Activated T-helper 1 cell treated with anti-CD3 and anti-CD28 coated beads, Interleukin-12 subunit alpha, Interleukin-12 subunit beta, Interleukin-2, Interleukin-4 antibody, amounts not matched to agents 30 ng/mL and 10 ng/mL and 1 ng/mL, durations not matched to agents 14 hours and 24 hours and 36 hours (primary cell): ENCODE data around the gene PTK6. TPM values are rescaled to one million over a fixed set of nuclear protein-coding genes. Genes with fewer than 3 reads are reported as not detected.
A peak's percentile ranks its signal among the peaks of the same experiment; 100 is the strongest.
"Not testable (repeated sequence)": the region's sequence is repeated elsewhere in the genome, so short reads cannot be mapped to it uniquely, and the experiment has no call there.

ENCODE experiments used
- DNase-seq: peaks from one replicate; pipeline ENCODE4 v3.0.0; 2021; ENCODE audit warnings: low spot score
- H3K27ac Mint-ChIP-seq: one replicate; pipeline ENCODE4 v1.8.0; 2021; ENCODE audit warnings: mild to moderate bottlenecking, mixed read lengths
- H3K27me3 Mint-ChIP-seq: one replicate; pipeline ENCODE4 v1.8.0; 2022; ENCODE audit warnings: mild to moderate bottlenecking, moderate library complexity, mixed read lengths; ENCODE audit not compliant: insufficient read depth
- H3K36me3 Mint-ChIP-seq: one replicate; pipeline ENCODE4 v1.8.0; 2021; ENCODE audit warnings: low read depth, mixed read lengths
- H3K4me1 Mint-ChIP-seq: one replicate; pipeline ENCODE4 v1.8.0; 2021; ENCODE audit warnings: low read depth, mixed read lengths
- H3K4me3 Mint-ChIP-seq: one replicate; pipeline ENCODE4 v1.8.0; 2021; ENCODE audit warnings: mild to moderate bottlenecking, moderate library complexity, mixed read lengths
- H3K9me3 Mint-ChIP-seq: one replicate; pipeline ENCODE4 v1.8.0; 2021; ENCODE audit warnings: mixed read lengths
- intact Hi-C: fragments of 100-400 bp; cut with micrococcal nuclease; formaldehyde crosslinking; loops from one replicate; pipeline ENCODE4 v1.15.1; 2024
- total RNA-seq: library from RNA; stranded (reverse); gene quantifications from 2 replicates; pipeline ENCODE4 v1.2.3, GENCODE V29; 2022

PTK6 gene
- total RNA-seq, 1 donor from 2014 or later = 0.16 TPM

DNA sequence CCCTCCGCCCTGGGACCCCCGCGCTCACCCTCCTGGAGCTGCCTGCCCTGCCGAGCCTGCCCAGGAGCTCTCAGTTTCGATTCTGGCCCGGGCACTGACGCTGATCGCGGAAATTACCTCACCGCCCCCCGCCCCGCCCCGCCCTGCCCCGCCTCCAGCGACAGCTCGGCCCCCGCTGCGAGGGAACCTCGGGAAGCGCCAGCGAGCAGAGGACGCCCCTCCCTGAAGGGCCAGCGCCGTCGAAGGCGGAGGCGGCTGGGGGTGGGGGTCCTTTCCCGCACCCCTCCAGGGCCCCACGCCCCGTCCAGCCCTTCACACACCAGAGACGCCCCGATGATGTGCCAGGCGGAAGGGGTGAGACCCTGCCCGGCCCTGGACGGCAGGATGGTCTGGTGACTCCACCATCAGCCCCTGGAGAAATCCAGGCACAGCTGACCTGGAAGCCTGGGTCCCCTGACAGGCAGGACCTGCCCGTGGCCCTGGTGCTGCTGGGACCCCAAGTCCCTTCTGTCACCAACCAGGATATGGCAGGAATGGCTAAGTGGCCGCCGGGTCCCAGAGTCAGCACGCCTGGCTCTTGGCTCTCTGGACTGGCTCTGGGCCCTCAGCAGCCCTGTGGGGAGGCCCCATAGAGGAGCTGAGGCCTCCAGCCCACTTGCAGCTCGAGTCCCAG, 37.1 kb upstream of the PTK6 start, which contains the start of gene HELZ2:
HELZ2 (minus strand) TSS at position 84 of the 673 bp plus-strand sequence. CDS start 1,854 bp downstream, outside the sequence.
- H3K4me3 Mint-ChIP-seq = peak within 1 kb of the TSS; percentile 86
- peak within 1 kb of the TSS; percentile 52 for H3K27ac Mint-ChIP-seq
- H3K27me3 Mint-ChIP-seq = peaks cover 12% of the 10 kb centered on the region
- no peaks in the 10 kb centered on the region for H3K4me1 Mint-ChIP-seq
- DNase-seq = peak; percentile 62
- no peaks in the 10 kb centered on the region for H3K9me3 Mint-ChIP-seq
- intact Hi-C loops = no loop called here
- no peaks in the 10 kb centered on the region for H3K36me3 Mint-ChIP-seq

DNA sequence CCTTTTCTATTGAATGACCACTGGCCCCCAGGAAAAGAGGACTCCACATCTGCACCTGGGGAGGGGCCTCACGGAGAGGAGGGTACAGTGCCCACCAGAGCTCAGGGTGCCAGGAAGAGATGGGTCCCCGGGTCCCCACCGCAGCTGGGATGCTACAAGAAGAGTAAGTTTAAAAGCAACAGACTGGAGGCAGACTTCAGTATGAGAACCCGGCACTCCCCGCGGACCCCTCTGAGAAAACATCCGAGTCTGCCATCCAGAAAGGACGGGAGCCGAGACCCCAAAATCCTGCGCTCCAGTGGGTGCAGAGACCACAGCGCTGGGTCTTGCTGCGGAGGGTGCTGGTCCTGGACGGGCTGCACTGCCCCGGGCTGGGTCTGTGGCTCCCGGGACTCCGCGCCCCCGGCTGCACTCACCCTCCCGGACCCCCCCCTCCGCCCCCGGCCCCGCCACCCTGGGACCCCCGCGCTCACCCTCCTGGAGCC, 36.5 kb upstream of the PTK6 start:
- DNase-seq = no peak
- Mint-ChIP-seq H3K4me1 (no peaks in the 10 kb centered on the region), H3K36me3 (no peaks in the 10 kb centered on the region), H3K27me3 (peaks cover 12% of the 10 kb centered on the region), H3K9me3 (no peaks in the 10 kb centered on the region), H3K27ac (peak overlapping the region; percentile 52), H3K4me3 (peak overlapping the region; percentile 86)
- intact Hi-C loops = no loop called here

DNA sequence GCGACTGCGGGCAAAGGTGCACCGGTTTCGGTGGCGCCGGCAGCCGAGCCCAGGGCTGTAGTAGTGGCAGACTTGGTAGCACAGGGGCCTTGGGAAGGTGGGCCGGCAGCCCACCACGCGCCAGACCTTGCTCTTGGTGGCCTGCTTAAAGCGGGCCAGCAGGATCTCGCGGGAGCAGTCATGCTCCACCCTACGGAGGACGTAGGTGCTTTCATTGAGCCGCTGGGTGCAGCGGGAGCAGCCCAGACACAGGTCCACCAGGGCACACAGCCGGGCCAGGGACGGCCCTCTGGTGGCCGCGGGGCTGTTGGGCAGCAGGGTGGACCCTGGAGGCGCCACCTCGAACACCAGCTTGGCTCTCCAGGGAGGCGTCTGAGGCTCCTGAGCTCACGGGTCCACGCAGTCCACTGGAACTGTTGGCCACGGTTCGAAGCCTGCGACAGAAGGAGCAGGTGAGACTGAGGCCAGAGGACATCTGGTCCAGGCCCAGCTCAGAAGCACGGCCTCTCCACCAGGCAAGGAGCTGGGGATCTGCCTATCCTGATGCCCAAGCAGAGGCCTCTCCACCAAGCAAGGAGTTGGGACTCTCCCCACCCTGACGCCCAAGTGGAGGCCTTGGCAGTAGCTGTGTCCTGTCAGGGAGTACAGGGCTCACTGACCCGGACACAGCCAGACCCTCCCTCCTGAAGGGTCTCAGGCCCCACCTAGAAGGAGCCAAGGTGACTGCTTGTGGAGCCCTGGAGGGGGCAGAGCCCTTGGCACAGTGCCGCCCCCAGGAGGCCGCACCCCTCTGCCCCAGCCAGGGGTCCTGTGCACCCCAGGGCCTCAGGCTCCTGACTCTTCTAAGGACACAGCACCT, 35.8 kb upstream of the PTK6 start:
- H3K27me3 Mint-ChIP-seq = peaks cover 10% of the 10 kb centered on the region
- no peaks in the 10 kb centered on the region for H3K9me3 Mint-ChIP-seq
- H3K4me3 Mint-ChIP-seq = peak overlapping the region; percentile 86
- H3K36me3 Mint-ChIP-seq = peaks cover 1% of the 10 kb centered on the region
- intact Hi-C loops = no loop called here
- peaks cover 2% of the 10 kb centered on the region for H3K4me1 Mint-ChIP-seq
- peak overlapping the region; percentile 52 for H3K27ac Mint-ChIP-seq
- no peak for DNase-seq

DNA sequence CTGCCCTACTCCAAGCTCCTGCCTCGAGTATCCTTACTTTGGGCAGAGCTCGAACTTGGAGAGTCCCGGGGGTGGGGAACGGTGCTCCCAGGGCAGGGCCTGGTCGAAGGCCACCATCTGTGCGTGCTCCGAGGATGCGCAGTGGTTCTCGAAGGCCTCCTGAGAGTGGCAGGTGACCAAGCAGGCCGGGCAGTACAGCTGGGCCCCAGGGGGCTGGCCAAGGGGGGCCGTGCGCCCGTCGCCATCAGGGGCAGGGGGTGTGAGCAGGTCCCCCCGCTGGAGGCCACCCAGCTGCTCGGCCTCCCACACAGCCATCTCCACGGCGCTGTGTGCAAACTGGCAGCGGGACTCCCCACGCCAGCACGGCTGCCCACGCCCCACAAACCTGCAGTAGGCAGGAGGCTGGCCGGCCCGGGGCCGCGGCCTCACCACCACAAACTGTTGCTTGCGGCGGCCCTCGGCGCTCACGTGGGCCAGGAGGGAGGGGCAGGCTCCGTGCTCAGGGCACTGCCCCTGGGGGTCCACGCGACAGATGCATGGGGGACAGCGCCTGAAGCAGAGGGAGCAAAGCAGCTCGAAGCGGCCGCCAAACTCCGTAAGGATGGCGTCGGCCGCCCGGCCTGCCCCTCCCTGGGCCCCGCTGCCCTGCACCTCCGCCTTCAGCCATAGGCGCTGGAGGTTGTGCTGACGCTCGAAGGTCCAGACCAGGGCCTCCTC, 35.1 kb upstream of the PTK6 start:
- DNase-seq = no peak
- Mint-ChIP-seq H3K4me1 (peaks cover 8% of the 10 kb centered on the region), H3K4me3 (no peak overlapping the region), H3K9me3 (no peaks in the 10 kb centered on the region), H3K27ac (no peak overlapping the region), H3K36me3 (peaks cover 6% of the 10 kb centered on the region), H3K27me3 (peaks cover 10% of the 10 kb centered on the region)
- intact Hi-C loops = no loop called here

DNA sequence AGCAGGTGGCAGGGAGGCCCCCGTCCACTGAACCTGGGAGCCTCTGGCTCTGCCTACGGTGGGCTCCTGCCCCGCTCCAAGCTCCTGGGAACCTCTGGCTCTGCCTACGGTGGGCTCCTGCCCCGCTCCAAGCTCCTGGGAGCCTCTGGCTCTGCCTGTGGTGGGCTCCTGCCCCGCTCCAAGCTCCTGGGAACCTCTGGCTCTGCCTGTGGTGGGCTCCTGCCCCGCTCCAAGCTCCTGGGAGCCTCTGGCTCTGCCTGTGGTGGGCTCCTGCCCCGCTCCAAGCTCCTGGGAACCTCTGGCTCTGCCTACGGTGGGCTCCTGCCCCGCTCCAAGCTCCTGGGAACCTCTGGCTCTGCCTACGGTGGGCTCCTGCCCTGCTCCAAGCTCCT, 33.9 kb upstream of the PTK6 start:
- H3K36me3 Mint-ChIP-seq, DNase-seq, intact Hi-C loops, H3K4me1 Mint-ChIP-seq, H3K27ac Mint-ChIP-seq, H3K4me3 Mint-ChIP-seq, H3K27me3 Mint-ChIP-seq, H3K9me3 Mint-ChIP-seq: not testable (repeated sequence)

DNA sequence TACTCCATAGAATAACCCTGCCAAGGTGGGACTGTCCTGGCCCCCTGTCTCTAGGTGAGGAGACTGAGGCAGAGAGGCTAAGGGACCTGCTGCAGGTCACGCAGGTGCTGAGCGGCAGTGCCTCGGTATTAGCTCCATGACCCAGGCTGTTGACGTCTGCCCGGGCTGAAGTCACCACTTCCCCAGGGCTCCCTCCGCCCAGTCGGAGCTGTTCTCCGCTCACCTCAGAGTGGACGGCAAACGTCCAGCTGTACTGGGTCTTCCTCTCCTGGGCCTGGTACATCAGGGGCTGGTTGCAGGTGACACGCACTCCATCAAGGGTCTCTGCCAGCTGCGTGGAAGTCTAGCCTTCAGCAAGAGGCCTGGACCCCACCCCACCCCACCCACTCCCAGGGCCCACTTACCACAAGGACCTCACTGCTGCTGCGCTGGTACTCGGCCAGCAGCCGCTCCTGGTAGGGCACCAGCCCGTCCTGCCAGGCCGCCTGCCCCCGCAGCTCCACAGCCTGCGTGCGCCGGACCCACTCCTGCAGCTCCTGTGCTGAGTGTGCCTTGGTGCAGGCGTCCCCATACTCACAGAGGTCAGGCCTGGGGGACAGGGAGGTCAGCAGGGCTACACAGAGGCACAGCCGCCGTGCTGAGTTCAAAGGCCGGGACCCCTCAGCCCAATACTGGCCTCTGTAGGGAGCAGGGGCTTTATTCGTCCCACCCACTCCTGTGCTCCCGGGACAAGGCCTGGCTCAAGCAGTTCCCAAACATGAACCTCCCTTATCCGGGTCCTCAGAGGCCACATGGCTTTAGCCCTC, 33.3 kb upstream of the PTK6 start:
- intact Hi-C loops = no loop called here

DNA sequence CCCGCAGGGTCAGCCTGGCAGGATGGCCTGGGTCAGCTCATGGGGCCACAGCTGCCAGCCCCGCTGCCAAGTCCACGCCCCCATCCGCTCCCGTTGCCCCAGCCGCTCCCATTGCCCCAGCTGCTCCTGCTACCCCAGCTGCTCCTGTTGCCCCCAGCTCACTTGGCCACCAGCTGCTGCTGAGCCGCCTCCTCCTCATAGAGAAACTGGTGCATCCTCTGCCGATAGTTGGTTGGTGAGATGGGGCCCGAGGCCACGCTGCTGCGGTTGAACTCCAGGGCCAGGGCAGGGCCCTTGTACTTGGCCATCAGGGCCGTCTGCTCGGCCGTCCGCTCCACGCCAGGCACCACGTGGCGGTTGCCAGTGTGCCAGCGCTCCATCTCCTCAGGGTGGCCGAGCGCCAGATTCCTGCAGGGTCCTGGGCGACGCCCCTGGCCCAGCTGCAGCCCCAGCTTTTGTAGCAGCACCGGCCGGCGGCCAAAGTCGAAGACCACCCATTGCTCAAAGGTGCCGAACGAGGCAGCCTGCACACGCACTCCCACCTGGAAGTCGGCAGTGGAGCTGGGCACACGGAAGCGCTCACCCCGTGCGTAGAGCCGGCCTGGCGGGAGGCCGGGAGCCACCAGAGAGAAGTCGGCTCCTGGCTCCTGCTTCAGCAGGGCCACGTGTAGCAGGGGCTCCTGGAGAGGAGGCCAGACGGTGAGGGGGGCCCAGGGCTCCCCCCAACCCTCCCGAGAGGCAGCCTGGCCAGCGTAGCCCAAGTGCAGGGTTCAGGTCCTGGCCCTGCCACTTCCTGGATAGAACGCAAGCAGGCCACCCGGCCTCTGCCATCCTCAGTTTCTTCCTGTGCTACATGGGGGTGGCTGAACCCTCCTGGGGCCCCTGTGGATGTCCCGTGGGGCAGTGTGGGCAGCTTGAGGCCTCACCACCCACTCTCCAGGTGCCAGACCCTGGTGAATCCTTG, 32.1 kb upstream of the PTK6 start:
- H3K9me3 Mint-ChIP-seq = no peaks in the 10 kb centered on the region
- H3K36me3 Mint-ChIP-seq = peaks cover 10% of the 10 kb centered on the region
- peaks cover 8% of the 10 kb centered on the region for H3K4me1 Mint-ChIP-seq
- H3K27ac Mint-ChIP-seq = no peak overlapping the region
- intact Hi-C loops = loop anchor here (5.0 kb wide), 1 partner anchor 58 kb away; the partner anchor contains the start of gene GMEB2
- no peak for DNase-seq
- H3K27me3 Mint-ChIP-seq = no peaks in the 10 kb centered on the region
- peak overlapping the region; percentile 15 for H3K4me3 Mint-ChIP-seq

More for the DNA sequence above, 33.3 kb upstream of the PTK6 start:
- H3K9me3 Mint-ChIP-seq = no peaks in the 10 kb centered on the region
- no peaks in the 10 kb centered on the region for H3K27me3 Mint-ChIP-seq
- peaks cover 8% of the 10 kb centered on the region for H3K4me1 Mint-ChIP-seq
- DNase-seq = no peak
- H3K27ac Mint-ChIP-seq = no peak overlapping the region
- H3K36me3 Mint-ChIP-seq = peaks cover 9% of the 10 kb centered on the region
- H3K4me3 Mint-ChIP-seq = peak overlapping the region; percentile 15

DNA sequence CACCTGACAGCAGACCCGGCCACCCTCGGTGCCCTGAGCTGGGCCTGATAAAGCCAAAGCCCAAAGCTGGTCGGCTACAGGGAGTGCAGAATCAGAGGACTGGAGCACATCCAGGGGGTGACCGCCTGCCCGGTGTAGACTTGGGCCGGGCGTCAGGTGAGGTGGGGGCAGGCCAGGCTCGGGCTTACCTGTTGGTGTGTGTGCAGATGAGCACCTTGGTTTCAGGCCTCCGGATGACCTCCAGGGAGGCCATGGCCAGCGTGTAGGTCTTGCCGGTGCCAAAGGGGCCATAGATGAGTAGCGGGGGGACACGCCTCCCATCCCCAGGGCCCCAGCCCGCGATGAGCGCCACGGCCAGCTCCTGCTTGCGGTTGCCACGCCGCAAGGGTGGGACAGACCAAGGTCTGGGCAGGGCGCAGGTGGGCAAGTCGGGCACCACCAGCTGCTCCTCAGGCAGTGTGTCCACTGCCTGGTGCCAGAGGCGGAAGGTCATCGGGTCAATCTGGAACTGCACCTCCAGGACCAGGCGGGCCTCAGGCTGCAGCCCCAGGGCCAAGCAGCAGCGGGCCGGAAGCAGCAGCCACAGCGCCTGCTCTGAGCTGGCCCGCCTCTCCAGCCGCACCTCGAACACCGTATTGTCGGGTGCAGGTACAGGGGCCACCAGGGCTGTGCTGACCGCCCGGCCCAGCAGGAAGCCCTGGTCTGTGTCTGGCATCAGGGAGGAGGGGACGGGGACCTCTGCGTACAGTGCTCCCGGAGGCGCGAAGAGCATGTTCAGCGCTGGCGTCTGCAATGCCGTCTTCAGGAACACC, 31.2 kb upstream of the PTK6 start:
- H3K36me3 Mint-ChIP-seq = peaks cover 12% of the 10 kb centered on the region
- DNase-seq = no peak
- intact Hi-C loops = loop anchor here (5.0 kb wide), 1 partner anchor 59 kb away; the partner anchor contains the start of gene GMEB2
- peak overlapping the region; percentile 69 for H3K4me3 Mint-ChIP-seq
- H3K4me1 Mint-ChIP-seq = peaks cover 8% of the 10 kb centered on the region
- H3K9me3 Mint-ChIP-seq = no peaks in the 10 kb centered on the region
- H3K27ac Mint-ChIP-seq = peak overlapping the region; percentile 70
- no peaks in the 10 kb centered on the region for H3K27me3 Mint-ChIP-seq

DNA sequence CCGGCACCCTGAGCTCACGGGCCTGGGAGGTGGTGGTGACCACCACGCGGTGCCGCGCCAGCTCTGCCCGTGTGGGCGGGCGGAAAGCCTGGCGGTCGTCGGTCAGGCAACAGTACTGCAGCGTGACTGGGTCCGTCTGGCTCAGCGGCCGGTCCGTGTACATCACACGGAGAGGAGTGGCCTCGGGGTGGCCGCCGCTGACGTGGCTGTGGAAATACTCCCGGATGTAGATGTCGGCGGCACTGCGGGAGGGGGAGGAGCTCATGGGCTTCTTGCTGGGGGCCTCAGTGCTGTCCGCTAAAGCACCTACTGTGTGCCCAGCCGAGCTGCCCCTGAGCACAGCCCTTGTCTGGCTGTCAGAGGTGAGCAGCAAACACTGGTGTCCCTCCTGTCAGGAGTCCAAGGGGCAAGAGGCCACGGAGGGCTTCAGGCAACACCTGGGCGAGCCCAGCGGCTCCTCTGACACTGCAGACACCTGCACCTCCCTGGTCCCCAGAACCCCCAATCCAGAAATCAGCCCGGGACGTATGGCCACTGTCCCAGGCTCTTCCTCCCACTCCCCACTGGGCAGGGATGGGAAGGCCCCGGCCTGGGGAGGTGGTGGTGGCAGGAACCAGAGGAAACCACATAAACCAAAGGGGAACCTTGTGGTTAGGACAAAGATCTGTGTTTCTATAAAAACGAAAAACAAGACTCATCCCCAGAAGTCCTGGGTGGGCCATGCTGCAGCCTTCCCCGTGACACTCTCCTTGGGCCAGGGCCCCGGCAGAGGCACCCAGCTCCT, 30.4 kb upstream of the PTK6 start:
- Mint-ChIP-seq H3K9me3 (no peaks in the 10 kb centered on the region), H3K27me3 (no peaks in the 10 kb centered on the region), H3K4me3 (peak overlapping the region; percentile 69), H3K36me3 (peaks cover 12% of the 10 kb centered on the region), H3K4me1 (peaks cover 8% of the 10 kb centered on the region), H3K27ac (peak overlapping the region; percentile 70)
- intact Hi-C loops = loop anchor here (1.0 to 5.0 kb wide), 2 partner anchors 14 to 60 kb away; partner anchors contain the start of gene GMEB2
- peak; percentile 59 for DNase-seq

DNA sequence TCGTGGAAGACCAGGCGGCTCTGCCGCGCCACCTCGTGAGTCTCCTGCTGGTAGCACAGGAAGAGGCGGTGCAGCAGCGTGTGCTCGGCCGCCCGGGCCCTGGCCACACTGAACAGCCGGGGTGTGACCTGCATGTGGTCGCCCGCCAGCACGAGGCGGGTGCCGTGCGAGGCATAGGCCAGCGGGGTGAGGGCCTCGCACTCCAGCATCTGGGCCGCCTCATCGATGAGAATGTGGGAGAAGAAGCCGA, 29.9 kb upstream of the PTK6 start:
- Mint-ChIP-seq H3K4me3 (peak overlapping the region; percentile 69), H3K27ac (no peak overlapping the region), H3K4me1 (peaks cover 8% of the 10 kb centered on the region), H3K27me3 (no peaks in the 10 kb centered on the region), H3K36me3 (peaks cover 12% of the 10 kb centered on the region), H3K9me3 (no peaks in the 10 kb centered on the region)
- intact Hi-C loops = loop anchor here (1.0 to 5.0 kb wide), 2 partner anchors 14 to 60 kb away; partner anchors contain the start of gene GMEB2
- DNase-seq = no peak
